ENCODE data around the gene JAG2.

DNA sequence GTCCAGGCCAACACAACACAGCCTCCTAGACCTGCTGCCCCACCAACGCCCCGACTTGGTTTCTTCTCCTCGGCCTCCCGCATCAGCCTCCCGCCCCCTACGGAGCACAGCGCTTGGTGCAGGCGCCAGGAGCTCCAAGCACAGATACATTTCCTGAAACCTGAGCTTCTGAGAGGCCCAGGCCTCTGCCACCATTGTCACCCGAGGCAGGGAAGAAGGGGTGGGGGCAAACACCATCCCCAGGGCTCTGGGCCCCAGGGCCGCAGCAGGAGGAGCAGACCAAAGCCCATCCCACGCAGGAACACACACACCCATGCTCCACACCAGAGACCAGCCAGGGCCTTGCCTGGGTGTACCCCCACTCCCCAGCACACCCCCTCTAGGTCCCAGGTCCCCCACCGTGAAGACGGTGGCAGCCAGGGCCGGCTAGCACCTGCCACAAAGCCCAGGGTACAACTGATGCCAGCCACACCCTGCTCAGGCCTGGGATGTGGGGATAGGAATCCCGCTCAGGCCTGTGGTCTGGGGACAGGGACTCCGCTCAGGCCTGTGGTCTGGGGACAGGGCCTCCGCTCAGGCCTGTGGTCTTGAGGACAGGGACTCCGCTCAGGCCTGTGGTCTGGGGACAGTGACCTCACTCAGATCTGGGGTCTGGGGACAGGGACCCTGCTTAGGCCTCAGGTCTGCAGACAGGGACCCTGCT is 5.4 kb downstream of the JAG2 start:
- TF ChIP-seq POLR2AphosphoS5 (IDR thresholded peaks at IDR 0.05; ENCODE audit: low read depth, low read length): no peak
- no peak for TF ChIP-seq TAF1 (IDR thresholded peaks at IDR 0.05; ENCODE audit: low read depth, low read length)
- no peak for TF ChIP-seq POLR2A (IDR thresholded peaks at IDR 0.05; ENCODE audit: low read depth, low read length)
- no peak for TF ChIP-seq SPI1 (IDR thresholded peaks at IDR 0.05; ENCODE audit: low read depth, low read length)
- TF ChIP-seq POU2F2 (IDR thresholded peaks at IDR 0.05; ENCODE audit: low read depth, low read length): no peak
- TF ChIP-seq PAX5 (IDR thresholded peaks at IDR 0.05; ENCODE audit: insufficient read depth, low read length, severe bottlenecking): no peak

Measured in GM12891 (cell line).